Activated CD4-positive, alpha-beta T cell treated with anti-CD3 and anti-CD28 coated beads, Interleukin-2, amount 50 U/mL, for 16 hours (primary cell): Measurements from ENCODE around the gene LEKR1.

Source experiments
- DNase-seq: peaks from one replicate; pipeline ENCODE4 v3.0.0-alpha.2; 2020

The LEKR1 gene

GRCh38 chr3:157064402-157064801, 238.2 kb downstream of the LEKR1 start:
- no peak for DNase-seq

GRCh38 chr3:157065201-157065600, 239.0 kb downstream of the LEKR1 start:
- no peak for DNase-seq

- DNase-seq, result no peak
Observed at GRCh38 chr3:157066335-157067098, 240.4 kb downstream of the LEKR1 start.

- no peak for DNase-seq
Observed at GRCh38 chr3:157067114-157067513, 241.0 kb downstream of the LEKR1 start.

GRCh38 chr3:157069406-157069805, 243.3 kb downstream of the LEKR1 start:
- no peak for DNase-seq

- no peak for DNase-seq
Observed at GRCh38 chr3:157069846-157070677, 243.9 kb downstream of the LEKR1 start.

- DNase-seq, result no peak
Observed at GRCh38 chr3:157070678-157070999, 244.5 kb downstream of the LEKR1 start.

GRCh38 chr3:157071744-157072525, 245.8 kb downstream of the LEKR1 start:
- no peak for DNase-seq

- DNase-seq, result no peak
Observed at GRCh38 chr3:157073810-157074209, 247.7 kb downstream of the LEKR1 start.

- DNase-seq, result no peak
Observed at GRCh38 chr3:157074490-157074889, 248.3 kb downstream of the LEKR1 start.

- DNase-seq, result no peak
Observed at GRCh38 chr3:157074981-157075380, 248.8 kb downstream of the LEKR1 start.

GRCh38 chr3:157075693-157076420, 249.7 kb downstream of the LEKR1 start:
- no peak for DNase-seq

- DNase-seq, result no peak
Observed at GRCh38 chr3:157077565-157077991, 251.4 kb downstream of the LEKR1 start.

- DNase-seq, result no peak
Observed at GRCh38 chr3:157078131-157078810, 252.1 kb downstream of the LEKR1 start.

GRCh38 chr3:157078811-157079185, 252.6 kb downstream of the LEKR1 start:
- no peak for DNase-seq

GRCh38 chr3:157079676-157080369, 253.7 kb downstream of the LEKR1 start:
- no peak for DNase-seq

- DNase-seq, result peak; percentile 89
Observed at GRCh38 chr3:157081626-157082210, 255.6 kb downstream of the LEKR1 start.

GRCh38 chr3:157082305-157082982, 256.3 kb downstream of the LEKR1 start:
- no peak for DNase-seq

- no peak for DNase-seq
Observed at GRCh38 chr3:157083824-157084223, 257.7 kb downstream of the LEKR1 start.

- DNase-seq, result peak; percentile 68
Observed at GRCh38 chr3:157086060-157086750, 260.1 kb downstream of the LEKR1 start.
